Stomach (tissue), 9 donors: ENCODE results near the gene RAB22A. TPM values are rescaled to one million over a fixed set of nuclear protein-coding genes. Genes with fewer than 3 reads are reported as not detected.

Experiments
- DNase-seq, 2 donors: peaks; one replicate each; pipeline versions ENCODE4 v3.0.0 to v3.0.0-alpha.2; 2013 to 2019
- H3K27ac ChIP-seq, 5 donors: fragments of 200-600 bp in 4 of 5; sonication (generic) in 4 of 5; one replicate each; pipeline ENCODE4 v1.5.1; 2013 to 2019; ENCODE audit warnings: mild to moderate bottlenecking in 1 of 5, moderate library complexity in 1 of 5
- H3K27me3 ChIP-seq, 3 donors: fragments of 200-600 bp; sonication (generic); one replicate each; pipeline ENCODE4 v1.5.1; 2017 to 2019; ENCODE audit warnings: mixed run types in 1 of 3
- H3K36me3 ChIP-seq, 4 donors: fragments of 200-600 bp; sonication (generic); 1 replicate in 3 of 4; 2 replicates in 1 of 4; pipeline ENCODE4 v1.5.1; 2016 to 2019
- H3K4me1 ChIP-seq, 4 donors: fragments of 200-600 bp; sonication (generic); one replicate each; pipeline ENCODE4 v1.5.1; 2016 to 2019
- H3K4me3 ChIP-seq, 4 donors: fragments of 200-600 bp; sonication (generic) in 3 of 4; one replicate each; pipeline ENCODE4 v1.5.1; 2016 to 2019; ENCODE audit warnings: mild to moderate bottlenecking in 1 of 4
- H3K9me3 ChIP-seq, 4 donors: fragments of 200-600 bp; sonication (generic); one replicate each; pipeline ENCODE4 v1.5.1; 2016 to 2019
- CTCF ChIP-seq, 7 experiments: fragments of 450-650 bp in 4 of 7; fragments of 200-600 bp in 3 of 7; sonication (generic) in 3 of 7; IDR thresholded peaks; one replicate each; pipeline ENCODE4 v1.5.1; 2016 to 2019; ENCODE audit warnings: antibody characterized with exemption in 7 of 7, control low read depth in 2 of 7, mild to moderate bottlenecking in 1 of 7
- EP300 ChIP-seq: sonication (generic); formaldehyde crosslinking; IDR thresholded peaks from one replicate; pipeline ENCODE4 v1.6.1; 2017; ENCODE audit warnings: antibody characterized with exemption
- POLR2A ChIP-seq, 4 donors: fragments of 450-650 bp; IDR thresholded peaks; one replicate each; pipeline ENCODE4 v1.6.1; 2016; ENCODE audit warnings: antibody characterized with exemption in 4 of 4, control low read depth in 2 of 4, mild to moderate bottlenecking in 1 of 4, moderate library complexity in 1 of 4
- POLR2AphosphoS5 ChIP-seq, 3 donors: sonication (generic); formaldehyde crosslinking; IDR thresholded peaks; one replicate each; pipeline ENCODE4 v1.6.1; 2016; ENCODE audit warnings: antibody characterized with exemption in 3 of 3
- WGBS, 5 donors: extraction: QIAGEN DNeasy Blood & Tissue Kit in 3 of 5; methylation state at CpG; one replicate each; pipeline versions ENCODE4 v1.1.5 to v1.1.7; 2013 to 2018; 5-methylcytosine and 5-hydroxymethylcytosine counted together
- intact Hi-C: fragments of 100-400 bp; cut with DNase I; formaldehyde crosslinking; loops from one replicate; pipeline ENCODE4 v1.15.1; 2023; ENCODE audit warnings: low total_unique reads
- polyA plus RNA-seq, 3 donors: library from polyadenylated mRNA; stranded (reverse); fragments of 200-250 nt; gene quantifications; one replicate each; pipeline ENCODE4 v1.2.3, GENCODE V29; 2013
- total RNA-seq, 5 donors: library from RNA; depleted of rRNA; stranded (reverse); fragments of >200 nt; gene quantifications; one replicate each; pipeline versions ENCODE4 v1.1.0 to v1.2.3, GENCODE V29; 2014 to 2016
- donor health status: healthy with polysubstance abuse.
- donor health status: Bipolar disorder and iron deficiency.
- donor health status: healthy.

Gene RAB22A
- total and polyA plus RNA-seq, 8 donors = 2.9 to 19.3 (median 8.5) TPM

GRCh38 chr20:58294497-58295455 lies 14.7 kb upstream of the RAB22A start:
- intact Hi-C loops = no loop called here
- H3K27me3 ChIP-seq = no peaks in the 10 kb centered on the region
- TF ChIP-seq POLR2AphosphoS5 (IDR thresholded peaks at IDR 0.05) (no peak), CTCF (IDR thresholded peaks at IDR 0.05) (no peak)
- H3K4me1 ChIP-seq = peaks cover 0 to 8% (median 2%) of the 10 kb centered on the region in 4 donors
- WGBS, 5 donors = 53 to 73% (median 60%) methylated on average over 13 of the region's 13 CpGs
- H3K9me3 ChIP-seq = no peaks in the 10 kb centered on the region
- H3K4me3 ChIP-seq = no peak overlapping the region
- DNase-seq = no peak
- H3K36me3 ChIP-seq = peaks cover 0 to 4% (median 0%) of the 10 kb centered on the region in 4 donors
- H3K27ac ChIP-seq = no peak overlapping the region

- WGBS, 5 donors = 75 to 88% (median 83%) methylated on average over 7 of the region's 7 CpGs
Measured at GRCh38 chr20:58296051-58296837, 13.3 kb upstream of the RAB22A start.

DNA sequence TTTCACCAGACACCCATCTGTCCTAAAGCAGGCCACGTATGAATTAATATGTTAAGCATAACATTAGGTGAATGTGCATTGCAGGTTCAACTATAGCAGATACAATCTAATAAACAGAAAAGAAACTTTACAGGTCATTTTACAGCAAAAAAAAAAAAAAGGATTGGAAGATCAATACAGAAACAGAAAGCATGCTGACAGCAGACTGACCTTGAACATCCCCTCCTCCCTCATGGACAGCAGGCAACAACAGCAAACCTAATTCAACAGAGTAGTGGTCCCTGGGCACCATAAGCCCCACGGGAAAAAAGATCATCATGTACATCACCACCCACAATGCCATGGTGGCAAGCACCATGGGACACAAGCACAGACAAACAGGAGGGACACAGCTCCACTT lies 12.1 kb upstream of the RAB22A start:
- intact Hi-C loops = no loop called here
- peaks cover 0 to 8% (median 2%) of the 10 kb centered on the region in 4 donors for H3K4me1 ChIP-seq
- WGBS, 5 donors = 44 to 81% (median 63%) methylated on average over 2 of the region's 2 CpGs
- H3K36me3 ChIP-seq = peaks cover 0 to 14% (median 9%) of the 10 kb centered on the region in 4 donors
- TF ChIP-seq POLR2AphosphoS5 (IDR thresholded peaks at IDR 0.05) (no peak), EP300 (no peak), POLR2A (IDR thresholded peaks at IDR 0.05) (no peak), CTCF (IDR thresholded peaks at IDR 0.05) (no peak)
- no peaks in the 10 kb centered on the region for H3K27me3 ChIP-seq
- H3K27ac ChIP-seq = no peak overlapping the region
- no peak for DNase-seq
- no peak overlapping the region for H3K4me3 ChIP-seq
- no peaks in the 10 kb centered on the region for H3K9me3 ChIP-seq

More at GRCh38 chr20:58296051-58296837, 13.3 kb upstream of the RAB22A start:
- H3K9me3 ChIP-seq = no peaks in the 10 kb centered on the region
- H3K4me3 ChIP-seq = no peak overlapping the region
- TF ChIP-seq POLR2A (IDR thresholded peaks at IDR 0.05) (no peak), EP300 (no peak), CTCF (IDR thresholded peaks at IDR 0.05) (no peak)
- H3K4me1 ChIP-seq = peaks cover 0 to 8% (median 2%) of the 10 kb centered on the region in 4 donors
- intact Hi-C loops = no loop called here
- no peak for DNase-seq
- H3K27ac ChIP-seq = no peak overlapping the region
- H3K36me3 ChIP-seq = peaks cover 0 to 10% (median 2%) of the 10 kb centered on the region in 4 donors
- H3K27me3 ChIP-seq = no peaks in the 10 kb centered on the region

DNA sequence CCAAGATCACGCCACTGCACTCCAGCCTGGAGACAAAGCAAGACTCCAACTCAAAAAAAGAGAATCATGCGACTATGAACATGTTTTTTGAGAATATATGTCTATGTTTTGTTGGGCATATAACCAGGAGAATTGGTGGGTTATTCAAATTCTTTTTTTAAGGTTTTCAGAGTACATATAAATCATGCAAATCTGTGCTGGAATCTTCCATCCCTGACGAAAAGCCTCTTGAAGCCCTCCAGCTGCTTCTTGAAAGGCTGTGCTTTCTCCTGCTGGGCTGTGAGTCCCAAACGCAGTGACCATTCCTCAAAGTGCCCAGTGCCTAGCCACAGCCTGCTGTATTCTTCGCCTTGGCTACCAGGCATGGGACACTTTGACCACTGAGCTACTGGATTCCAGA lies 9.2 kb upstream of the RAB22A start:
- Histone ChIP-seq H3K4me3 (no peak overlapping the region), H3K27me3 (no peaks in the 10 kb centered on the region), H3K9me3 (no peaks in the 10 kb centered on the region), H3K27ac (no peak overlapping the region), H3K4me1 (peaks cover 0 to 8% (median 2%) of the 10 kb centered on the region in 4 donors), H3K36me3 (peaks cover 0 to 14% (median 9%) of the 10 kb centered on the region in 4 donors)
- intact Hi-C loops = no loop called here
- no peak for TF ChIP-seq POLR2AphosphoS5 (IDR thresholded peaks at IDR 0.05)
- no peak for TF ChIP-seq EP300
- TF ChIP-seq CTCF (IDR thresholded peaks at IDR 0.05) = no peak
- DNase-seq = no peak
- WGBS, 5 donors = 81 to 91% (median 90%) methylated on average over 5 of the region's 5 CpGs
